Fibroblast of mammary gland (primary cell): ENCODE measurements around the gene NOVA2.

Experiments
- DNase-seq: peaks from one replicate; pipeline ENCODE4 v3.0.0-alpha.2; 2010; ENCODE audit warnings: low read depth
- H3K4me3 ChIP-seq: 2 replicates; pipeline ENCODE4 v1.5.1; 2011; ENCODE audit warnings: low read depth, mild to moderate bottlenecking, low read length, moderate library complexity; ENCODE audit not compliant: control insufficient read depth
- TF ChIP-seq, protein P1 (sequence below): conservative IDR thresholded peaks from 2 replicates; pipeline ENCODE4 v1.5.1; 2011; ENCODE audit warnings: low read depth, low read length, inconsistent platforms; ENCODE audit not compliant: control insufficient read depth, insufficient read depth

NOVA2 gene

DNA sequence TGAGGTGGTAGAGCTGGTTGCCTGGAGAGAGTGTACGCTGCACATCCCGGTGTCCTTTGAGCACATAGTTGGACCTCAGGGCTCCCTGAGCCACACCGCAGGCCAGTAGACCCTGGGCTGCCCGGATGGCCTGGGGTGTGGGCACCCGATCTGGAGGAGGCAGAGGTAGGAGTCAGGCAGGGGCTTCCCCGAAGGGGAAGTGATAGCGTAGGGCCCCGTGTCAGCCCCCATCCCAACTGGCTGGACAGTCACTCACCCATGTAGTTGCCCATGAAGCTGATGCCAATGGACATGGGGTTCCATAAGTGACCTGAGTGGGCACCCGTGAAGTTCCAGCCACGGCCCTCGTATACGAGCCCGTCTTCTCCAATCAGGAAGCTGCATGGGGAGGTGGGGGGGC, 45.6 kb upstream of the NOVA2 start:
- DNase-seq: no peak
- TF ChIP-seq, protein P1, sequence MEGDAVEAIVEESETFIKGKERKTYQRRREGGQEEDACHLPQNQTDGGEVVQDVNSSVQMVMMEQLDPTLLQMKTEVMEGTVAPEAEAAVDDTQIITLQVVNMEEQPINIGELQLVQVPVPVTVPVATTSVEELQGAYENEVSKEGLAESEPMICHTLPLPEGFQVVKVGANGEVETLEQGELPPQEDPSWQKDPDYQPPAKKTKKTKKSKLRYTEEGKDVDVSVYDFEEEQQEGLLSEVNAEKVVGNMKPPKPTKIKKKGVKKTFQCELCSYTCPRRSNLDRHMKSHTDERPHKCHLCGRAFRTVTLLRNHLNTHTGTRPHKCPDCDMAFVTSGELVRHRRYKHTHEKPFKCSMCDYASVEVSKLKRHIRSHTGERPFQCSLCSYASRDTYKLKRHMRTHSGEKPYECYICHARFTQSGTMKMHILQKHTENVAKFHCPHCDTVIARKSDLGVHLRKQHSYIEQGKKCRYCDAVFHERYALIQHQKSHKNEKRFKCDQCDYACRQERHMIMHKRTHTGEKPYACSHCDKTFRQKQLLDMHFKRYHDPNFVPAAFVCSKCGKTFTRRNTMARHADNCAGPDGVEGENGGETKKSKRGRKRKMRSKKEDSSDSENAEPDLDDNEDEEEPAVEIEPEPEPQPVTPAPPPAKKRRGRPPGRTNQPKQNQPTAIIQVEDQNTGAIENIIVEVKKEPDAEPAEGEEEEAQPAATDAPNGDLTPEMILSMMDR: no peak
- no peak overlapping the region for H3K4me3 ChIP-seq

DNA sequence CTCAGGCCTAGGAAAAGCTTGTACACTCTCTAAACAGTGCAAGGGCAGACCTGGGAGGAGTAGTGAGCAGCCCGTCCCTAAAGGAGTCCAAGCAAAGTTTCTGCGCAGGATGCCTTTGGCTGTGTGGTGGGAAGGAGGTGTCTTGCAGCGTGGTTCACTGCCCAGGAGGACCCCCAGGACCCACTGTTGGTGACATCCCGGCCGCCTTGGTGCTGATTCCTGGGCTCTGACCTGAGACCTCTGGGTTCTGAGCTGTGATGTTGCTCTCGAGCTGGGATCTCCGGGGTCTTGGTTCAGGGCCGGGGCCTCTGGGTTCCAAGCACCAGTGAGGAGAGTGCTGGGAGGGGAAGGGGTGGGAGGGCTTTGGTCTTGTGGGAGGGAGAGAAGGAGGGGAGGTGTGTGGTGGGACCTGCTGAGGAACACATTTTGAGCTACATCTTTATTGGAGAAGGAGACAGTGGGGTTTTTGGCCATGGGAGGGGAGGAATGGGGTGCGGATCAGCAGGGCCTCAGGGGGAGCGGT, 45.1 kb upstream of the NOVA2 start:
- no peak overlapping the region for H3K4me3 ChIP-seq
- DNase-seq: no peak
- TF ChIP-seq, protein P1: no peak

DNA sequence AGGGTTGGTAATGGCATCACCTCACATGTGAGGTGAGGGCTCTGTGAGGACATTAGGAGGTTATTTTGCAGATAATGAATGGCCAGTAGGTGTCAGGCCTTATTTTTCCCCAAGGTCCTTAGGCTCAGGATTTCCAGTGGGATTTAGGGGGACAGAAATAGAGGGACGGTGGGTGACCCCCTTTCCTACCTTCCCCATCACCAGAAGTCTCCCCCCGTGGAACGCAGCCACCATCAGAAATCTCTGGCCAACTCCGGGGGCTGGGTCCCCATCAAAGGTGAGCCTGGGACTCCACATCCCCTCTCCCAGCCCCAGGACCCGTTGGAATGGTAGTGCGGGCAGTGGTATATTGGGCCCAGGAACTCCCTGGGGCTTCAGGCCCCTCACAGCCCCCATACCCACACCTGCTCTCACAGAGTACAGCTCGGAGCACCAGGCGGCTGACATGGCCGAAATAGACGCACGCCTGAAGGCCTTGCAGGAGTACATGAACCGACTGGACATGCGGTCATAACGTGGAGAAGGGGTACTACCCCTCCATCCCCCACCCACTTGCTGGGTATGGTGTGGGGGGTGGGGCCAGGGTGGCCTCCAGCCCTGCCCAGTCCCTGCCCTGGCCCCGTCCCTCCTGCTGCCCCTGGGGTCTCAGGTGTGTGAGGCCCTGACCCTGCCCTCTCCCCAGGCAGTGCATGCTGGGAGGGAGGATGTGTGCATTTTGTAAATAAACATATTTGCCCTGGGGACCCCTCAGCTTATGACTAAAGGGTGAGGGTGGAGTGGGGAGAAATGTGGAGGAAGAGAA, 44.4 kb upstream of the NOVA2 start:
- H3K4me3 ChIP-seq: no peak overlapping the region
- TF ChIP-seq, protein P1: no peak
- DNase-seq: no peak

DNA sequence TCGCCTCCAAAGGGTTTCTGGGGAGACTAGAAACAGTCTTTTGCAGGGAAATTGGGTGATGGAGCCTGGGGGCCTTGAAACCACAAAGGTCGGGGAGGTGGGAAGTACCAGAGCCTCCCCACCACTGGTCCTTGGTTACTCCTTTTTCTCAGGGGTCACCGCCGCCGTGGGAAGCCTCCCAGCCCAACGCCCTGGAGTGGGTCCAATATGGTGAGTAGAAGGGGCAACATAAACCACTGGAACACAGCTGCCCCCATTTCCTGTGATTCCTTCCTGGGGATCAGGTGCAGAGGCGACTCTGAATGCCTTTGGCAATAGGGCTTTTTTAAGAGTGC, 43.4 kb upstream of the NOVA2 start:
- no peak for DNase-seq
- TF ChIP-seq, protein P1: no peak
- no peak overlapping the region for H3K4me3 ChIP-seq

DNA sequence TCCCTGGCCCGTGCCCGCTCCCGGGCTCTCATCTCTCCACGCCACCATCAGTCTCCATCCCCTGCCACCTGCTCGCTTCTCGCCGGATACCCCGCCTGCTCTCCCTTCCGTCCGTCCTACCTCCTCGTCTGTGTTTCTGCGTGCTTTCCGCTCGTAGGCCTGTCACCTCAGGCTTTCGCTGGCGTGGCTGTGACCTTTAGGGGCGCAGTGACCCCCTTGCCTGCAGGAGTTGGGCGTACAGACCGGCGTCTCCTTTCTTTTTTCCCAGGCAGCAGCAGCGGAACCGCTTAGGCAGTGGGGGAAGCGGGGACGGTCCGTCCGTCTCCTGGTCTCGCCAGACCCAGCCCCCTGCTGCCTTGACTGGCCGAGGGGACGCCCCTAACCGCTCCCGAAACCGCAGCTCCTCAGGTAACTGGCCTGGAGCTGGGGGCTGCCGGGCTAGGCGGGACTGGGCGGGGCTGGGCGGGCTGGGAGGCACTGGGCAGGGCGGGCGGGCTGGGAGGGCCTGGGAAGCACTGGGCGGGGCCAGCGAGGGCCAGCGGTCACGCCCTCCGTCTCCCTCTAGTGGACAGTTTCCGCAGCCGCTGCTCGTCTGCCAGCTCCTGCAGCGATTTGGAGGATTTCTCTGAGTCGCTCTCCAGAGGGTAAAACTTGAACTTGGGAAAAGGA, 42.9 kb upstream of the NOVA2 start:
- peak overlapping the region; percentile 45 for H3K4me3 ChIP-seq
- peak; percentile 70 for DNase-seq

DNA sequence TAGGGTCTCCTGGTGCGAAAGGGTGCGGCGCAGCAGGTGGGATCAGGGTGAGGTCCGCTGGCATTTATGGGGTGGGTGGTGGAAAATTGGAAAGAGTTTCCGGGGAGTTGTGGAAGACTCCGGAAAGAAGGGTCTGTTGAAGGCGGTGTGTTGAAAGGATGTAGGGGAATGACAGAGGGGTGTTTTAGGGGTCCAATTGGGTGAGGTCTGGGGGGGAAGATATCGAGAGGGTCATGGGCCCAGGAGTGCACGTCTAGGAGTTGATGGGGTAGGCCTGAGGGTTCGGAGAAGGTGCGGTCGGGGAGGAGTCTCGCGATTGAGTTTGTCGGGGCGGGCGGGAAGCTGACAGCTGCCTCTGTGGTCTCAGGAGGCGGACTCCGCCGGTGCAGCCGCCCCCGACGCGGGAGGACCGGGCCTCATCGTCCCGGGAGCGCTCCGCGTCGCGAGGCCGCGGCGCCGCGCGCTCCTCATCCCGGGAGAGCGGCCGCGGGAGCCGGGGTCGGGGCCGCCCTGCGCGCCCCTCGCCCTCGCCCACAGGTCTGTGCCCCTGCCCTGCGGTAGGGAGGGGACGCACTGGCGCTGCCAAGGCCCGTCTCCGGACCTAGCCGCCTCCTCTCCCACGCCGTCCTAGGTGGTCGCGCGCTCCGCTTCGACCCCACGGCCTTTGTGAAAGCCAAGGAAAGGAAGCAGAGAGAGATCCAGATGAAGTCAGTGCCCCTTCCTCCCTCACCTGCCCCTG, 42.2 kb upstream of the NOVA2 start:
- DNase-seq: no peak
- H3K4me3 ChIP-seq: peak overlapping the region; percentile 45
- TF ChIP-seq, protein P1: no peak

More for the DNA sequence above, 42.9 kb upstream of the NOVA2 start:
- TF ChIP-seq, protein P1: peak; percentile 68
